Medulla oblongata (tissue), 1 donor: ENCODE data around the gene CYP2U1.
"Not testable (repeated sequence)": the region's sequence is repeated elsewhere in the genome, so short reads cannot be mapped to it uniquely, and the experiment has no call there.

Experiments
- DNase-seq: peaks from one replicate; pipeline ENCODE4 v3.0.0-alpha.2; 2015; ENCODE audit errors: extremely low spot score

CYP2U1 gene

GRCh38 chr4:107917500-107917899 is 13.8 kb upstream of the CYP2U1 start:
- DNase-seq: no peak

- DNase-seq: no peak
These were observed 8.6 kb upstream of the CYP2U1 start for GRCh38 chr4:107922486-107923473.

- not testable (repeated sequence) for DNase-seq
These were observed 5.6 kb upstream of the CYP2U1 start for GRCh38 chr4:107925713-107926112.

GRCh38 chr4:107926875-107927274 is 4.5 kb upstream of the CYP2U1 start:
- DNase-seq: not testable (repeated sequence)

GRCh38 chr4:107931775-107932321 is 499 bp downstream of the CYP2U1 start:
- DNase-seq: no peak

GRCh38 chr4:107935246-107935645 is 3.9 kb downstream of the CYP2U1 start:
- no peak for DNase-seq

- DNase-seq: no peak
These were observed 5.7 kb downstream of the CYP2U1 start for GRCh38 chr4:107937040-107937439.

GRCh38 chr4:107939307-107939706 is 8.0 kb downstream of the CYP2U1 start:
- no peak for DNase-seq

GRCh38 chr4:107945809-107946208 is 14.5 kb downstream of the CYP2U1 start:
- DNase-seq: no peak

- no peak for DNase-seq
These were observed 19.6 kb downstream of the CYP2U1 start for GRCh38 chr4:107950746-107951540.

- DNase-seq: no peak
These were observed 20.2 kb downstream of the CYP2U1 start for GRCh38 chr4:107951551-107951950.

GRCh38 chr4:107956011-107956410 is 24.7 kb downstream of the CYP2U1 start:
- DNase-seq: no peak

GRCh38 chr4:107966903-107967302 is 35.6 kb downstream of the CYP2U1 start:
- DNase-seq: no peak

GRCh38 chr4:107967519-107967918 is 36.2 kb downstream of the CYP2U1 start:
- not testable (repeated sequence) for DNase-seq

- DNase-seq: not testable (repeated sequence)
These were observed 36.6 kb downstream of the CYP2U1 start for GRCh38 chr4:107967921-107968320.

GRCh38 chr4:107970063-107970798 is 38.9 kb downstream of the CYP2U1 start:
- DNase-seq: peak; percentile 39

- DNase-seq: no peak
These were observed 41.3 kb downstream of the CYP2U1 start for GRCh38 chr4:107972605-107973004.

- no peak for DNase-seq
These were observed 43.2 kb downstream of the CYP2U1 start for GRCh38 chr4:107974523-107974922.

GRCh38 chr4:107977482-107977881 is 46.1 kb downstream of the CYP2U1 start:
- DNase-seq: no peak

GRCh38 chr4:107977966-107978705 is 46.8 kb downstream of the CYP2U1 start:
- peak; percentile 50 for DNase-seq
